ENCODE results near the gene CCDC88B. TPM values are rescaled to one million over a fixed set of nuclear protein-coding genes. Genes with fewer than 3 reads are reported as not detected.

Gene CCDC88B
- total RNA-seq, 1 donor from 2014 or later = 0.30 TPM

GRCh38 chr11:64387916-64388315, 47.9 kb downstream of the CCDC88B start:
- H3K4me3 Mint-ChIP-seq (ENCODE audit: unreplicated experiment) = no peak overlapping the region
- TF ChIP-seq CTCF (IDR thresholded peaks at IDR 0.05) = no peak
- no peak for DNase-seq (ENCODE audit: extremely low spot score, unreplicated experiment)
- H3K27ac Mint-ChIP-seq (ENCODE audit: unreplicated experiment) = no peak overlapping the region
- H3K4me1 Mint-ChIP-seq (ENCODE audit: unreplicated experiment) = no peaks in the 10 kb centered on the region
- H3K9me3 Mint-ChIP-seq (ENCODE audit: unreplicated experiment) = no peaks in the 10 kb centered on the region
- peaks cover 42% of the 10 kb centered on the region for H3K27me3 Mint-ChIP-seq (ENCODE audit: unreplicated experiment)
- H3K36me3 Mint-ChIP-seq (ENCODE audit: unreplicated experiment) = no peaks in the 10 kb centered on the region

GRCh38 chr11:64388894-64389293, 48.9 kb downstream of the CCDC88B start:
- no peaks in the 10 kb centered on the region for H3K9me3 Mint-ChIP-seq (ENCODE audit: unreplicated experiment)
- no peaks in the 10 kb centered on the region for H3K4me1 Mint-ChIP-seq (ENCODE audit: unreplicated experiment)
- no peak overlapping the region for H3K4me3 Mint-ChIP-seq (ENCODE audit: unreplicated experiment)
- DNase-seq (ENCODE audit: extremely low spot score, unreplicated experiment) = no peak
- no peaks in the 10 kb centered on the region for H3K36me3 Mint-ChIP-seq (ENCODE audit: unreplicated experiment)
- H3K27me3 Mint-ChIP-seq (ENCODE audit: unreplicated experiment) = peaks cover 38% of the 10 kb centered on the region
- no peak overlapping the region for H3K27ac Mint-ChIP-seq (ENCODE audit: unreplicated experiment)
- TF ChIP-seq CTCF (IDR thresholded peaks at IDR 0.05) = no peak

- Mint-ChIP-seq H3K36me3 (ENCODE audit: unreplicated experiment) (no peaks in the 10 kb centered on the region), H3K4me1 (ENCODE audit: unreplicated experiment) (peaks cover 1% of the 10 kb centered on the region), H3K4me3 (ENCODE audit: unreplicated experiment) (no peak overlapping the region), H3K9me3 (ENCODE audit: unreplicated experiment) (no peaks in the 10 kb centered on the region), H3K27ac (ENCODE audit: unreplicated experiment) (no peak overlapping the region), H3K27me3 (ENCODE audit: unreplicated experiment) (peaks cover 38% of the 10 kb centered on the region)
- DNase-seq (ENCODE audit: extremely low spot score, unreplicated experiment) = no peak
- TF ChIP-seq CTCF (IDR thresholded peaks at IDR 0.05) = no peak
Measured at GRCh38 chr11:64389851-64390250, 49.8 kb downstream of the CCDC88B start.

- peaks cover 37% of the 10 kb centered on the region for H3K27me3 Mint-ChIP-seq (ENCODE audit: unreplicated experiment)
- DNase-seq (ENCODE audit: extremely low spot score, unreplicated experiment) = no peak
Measured at GRCh38 chr11:64390558-64390957, 50.6 kb downstream of the CCDC88B start.

GRCh38 chr11:64391839-64392238, 51.8 kb downstream of the CCDC88B start:
- Mint-ChIP-seq H3K4me3 (ENCODE audit: unreplicated experiment) (no peak overlapping the region), H3K27ac (ENCODE audit: unreplicated experiment) (no peak overlapping the region), H3K27me3 (ENCODE audit: unreplicated experiment) (peaks cover 29% of the 10 kb centered on the region), H3K4me1 (ENCODE audit: unreplicated experiment) (peaks cover 17% of the 10 kb centered on the region), H3K36me3 (ENCODE audit: unreplicated experiment) (no peaks in the 10 kb centered on the region), H3K9me3 (ENCODE audit: unreplicated experiment) (no peaks in the 10 kb centered on the region)
- TF ChIP-seq CTCF (IDR thresholded peaks at IDR 0.05) = no peak
- no peak for DNase-seq (ENCODE audit: extremely low spot score, unreplicated experiment)

More at GRCh38 chr11:64390558-64390957, 50.6 kb downstream of the CCDC88B start:
- no peak overlapping the region for H3K4me3 Mint-ChIP-seq (ENCODE audit: unreplicated experiment)
- H3K9me3 Mint-ChIP-seq (ENCODE audit: unreplicated experiment) = no peaks in the 10 kb centered on the region
- no peak for TF ChIP-seq CTCF (IDR thresholded peaks at IDR 0.05)
- H3K36me3 Mint-ChIP-seq (ENCODE audit: unreplicated experiment) = no peaks in the 10 kb centered on the region
- peaks cover 5% of the 10 kb centered on the region for H3K4me1 Mint-ChIP-seq (ENCODE audit: unreplicated experiment)
- H3K27ac Mint-ChIP-seq (ENCODE audit: unreplicated experiment) = no peak overlapping the region

All from osteocyte (in vitro differentiated cells).